Dermis blood vessel endothelial cell (primary cell): ENCODE data around the gene SHCBP1L. TPM values are rescaled to one million over a fixed set of nuclear protein-coding genes. Genes with fewer than 3 reads are reported as not detected.
"Not testable (repeated sequence)": the region's sequence is repeated elsewhere in the genome, so short reads cannot be mapped to it uniquely, and the experiment has no call there.

Source experiments
- DNase-seq: peaks from one replicate; pipeline ENCODE4 v3.0.0; 2010
- total RNA-seq: library from RNA; depleted of rRNA; stranded (reverse); fragments of >200 nt; gene quantifications from 2 replicates; pipeline ENCODE4 v1.2.3, GENCODE V29; 2014

The SHCBP1L gene
- total RNA-seq, 1 donor from 2014 or later, result under 0.01 TPM

DNA sequence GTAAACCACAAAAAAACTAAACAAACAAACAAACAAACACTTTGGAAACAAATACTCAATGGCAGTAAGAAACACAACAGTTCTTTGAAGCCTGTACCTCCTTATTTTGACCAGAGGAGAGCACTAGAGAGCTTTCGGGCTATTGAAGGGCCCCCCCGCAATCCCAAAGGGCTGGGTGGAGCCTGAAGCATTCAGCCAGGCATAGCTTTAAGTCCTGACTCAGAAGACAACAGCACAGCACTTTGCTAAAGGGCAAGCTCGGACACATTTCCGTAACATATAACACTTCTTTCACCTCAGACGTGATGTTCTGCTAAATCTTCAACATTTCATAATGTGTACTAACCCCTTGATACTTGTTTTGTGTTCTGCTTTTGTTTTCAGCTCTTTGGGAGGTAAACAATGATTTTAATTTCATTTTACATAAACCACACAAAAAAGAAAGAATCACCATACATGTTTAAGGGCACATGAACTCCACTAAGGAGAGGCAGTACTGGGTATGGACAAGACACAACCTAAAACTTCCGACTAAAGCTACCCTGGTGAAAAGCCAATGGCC lies 9.7 kb upstream of the SHCBP1L start:
- peak; percentile 92 for DNase-seq

DNA sequence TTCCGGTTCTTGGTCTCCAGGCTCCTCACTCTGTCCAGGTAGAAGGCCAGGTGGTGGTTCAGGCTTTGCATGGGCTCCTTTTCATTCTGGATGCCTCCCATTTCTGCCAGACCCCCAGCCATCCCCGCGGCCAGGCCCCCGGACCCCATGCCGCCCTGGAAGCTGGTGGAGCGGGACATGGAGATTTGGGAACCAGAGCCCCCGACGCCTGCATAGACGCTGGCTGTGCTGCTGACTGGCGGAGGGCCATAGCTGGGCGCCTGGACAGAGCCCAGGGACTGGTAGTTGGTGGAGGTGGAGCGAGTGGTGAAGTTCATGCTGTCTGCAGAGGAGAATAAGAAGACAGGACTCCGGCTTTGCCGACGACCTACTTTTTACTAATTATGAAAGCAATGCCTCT lies 7.1 kb upstream of the SHCBP1L start:
- no peak for DNase-seq

DNA sequence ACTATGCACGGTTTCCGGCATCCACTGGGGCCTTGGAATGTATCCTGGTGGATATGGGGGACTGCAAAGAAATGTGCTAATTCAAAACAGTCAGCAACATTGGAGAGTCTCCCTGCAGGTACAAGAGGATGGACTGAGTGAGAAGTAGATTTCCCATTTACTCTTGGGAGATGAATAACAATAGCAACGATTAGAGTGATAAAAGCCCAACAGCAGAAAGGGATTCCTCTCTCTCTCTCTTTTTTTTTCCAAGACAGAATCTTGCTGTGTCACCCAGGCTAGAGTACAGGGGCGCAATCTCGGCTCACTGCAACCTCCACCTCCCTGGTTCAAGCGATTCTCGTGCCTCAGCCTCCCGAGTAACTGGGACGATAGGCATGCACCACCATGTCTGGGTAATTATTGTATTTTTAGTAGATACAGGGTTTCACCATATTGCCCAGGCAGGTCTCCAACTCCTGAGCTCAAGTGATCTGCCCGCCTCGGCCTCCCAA lies 5.0 kb upstream of the SHCBP1L start:
- DNase-seq, result no peak

DNA sequence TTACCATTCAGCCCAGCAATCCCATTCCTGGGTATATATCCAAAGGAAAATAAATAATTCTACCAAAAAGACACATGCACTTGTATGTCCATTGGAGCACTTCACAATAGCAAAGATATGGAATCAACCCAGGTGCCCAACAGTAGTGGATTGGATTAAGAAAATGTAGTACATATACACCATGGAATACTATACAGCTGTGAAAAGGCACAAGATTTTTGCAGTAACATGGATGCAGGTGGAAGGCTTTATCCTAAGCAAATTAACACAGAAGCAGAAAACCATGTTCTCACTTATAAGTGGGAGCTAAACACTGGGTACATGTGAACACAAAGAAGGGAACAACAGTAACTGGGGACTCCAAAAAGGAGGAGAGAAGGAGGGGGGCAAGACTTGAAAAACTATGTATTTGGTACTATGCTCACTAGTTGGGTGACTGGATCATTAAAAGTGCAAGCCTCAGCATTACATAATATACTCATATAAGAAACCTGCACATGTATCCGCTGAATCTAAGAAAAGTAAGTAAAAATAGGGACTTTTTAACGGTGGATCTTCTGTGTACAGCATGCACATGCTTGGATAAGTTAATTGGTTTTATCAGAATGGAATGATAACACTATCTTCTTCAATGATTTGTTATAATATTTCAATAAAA lies 3.9 kb upstream of the SHCBP1L start:
- DNase-seq, result no peak

DNA sequence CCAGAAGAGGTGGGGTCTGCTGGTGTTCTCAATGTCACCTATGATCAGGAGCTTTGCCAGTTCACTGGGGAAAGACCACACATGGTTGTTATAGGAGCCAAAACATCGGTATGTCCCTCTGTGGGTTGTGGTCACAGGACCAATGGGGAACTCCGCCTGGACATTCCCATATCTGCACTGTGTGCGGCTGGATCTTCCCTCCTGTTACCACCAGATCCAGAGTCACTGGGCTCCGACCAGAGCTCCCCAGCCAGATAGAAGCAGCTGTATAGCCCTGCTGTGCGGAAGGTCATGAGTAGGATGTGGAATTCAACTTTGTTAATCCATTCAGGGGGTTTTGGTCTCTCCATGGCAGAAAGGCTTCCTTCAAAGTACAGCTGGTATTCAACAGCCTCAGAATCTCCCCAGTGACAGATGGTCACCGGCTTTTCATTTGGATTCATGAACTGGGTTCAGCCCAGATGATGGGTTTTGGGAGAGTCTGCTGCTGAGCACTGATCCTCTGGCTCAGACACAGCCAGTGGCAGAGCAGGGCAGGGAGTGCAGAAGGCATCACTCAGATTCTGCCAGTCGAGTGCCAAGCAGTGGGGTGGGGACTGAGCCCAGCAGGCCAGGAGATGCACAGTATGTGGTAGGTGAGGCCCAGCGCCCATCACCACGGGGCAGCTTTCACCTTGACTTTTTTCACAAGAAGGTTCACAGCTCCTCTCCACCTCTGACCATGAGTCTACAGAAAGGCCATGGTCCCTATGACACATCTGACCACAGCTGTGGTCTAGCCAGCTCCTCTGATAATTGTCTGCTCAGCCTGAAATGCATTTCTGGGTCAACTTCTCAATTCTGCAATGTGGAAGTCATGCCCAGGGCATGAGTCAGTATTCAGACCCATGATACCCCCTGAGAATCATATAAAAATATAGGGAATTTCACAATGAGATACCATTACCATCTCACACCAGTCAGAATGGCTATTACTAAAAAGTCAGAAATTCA lies 2.9 kb upstream of the SHCBP1L start:
- no peak for DNase-seq

DNA sequence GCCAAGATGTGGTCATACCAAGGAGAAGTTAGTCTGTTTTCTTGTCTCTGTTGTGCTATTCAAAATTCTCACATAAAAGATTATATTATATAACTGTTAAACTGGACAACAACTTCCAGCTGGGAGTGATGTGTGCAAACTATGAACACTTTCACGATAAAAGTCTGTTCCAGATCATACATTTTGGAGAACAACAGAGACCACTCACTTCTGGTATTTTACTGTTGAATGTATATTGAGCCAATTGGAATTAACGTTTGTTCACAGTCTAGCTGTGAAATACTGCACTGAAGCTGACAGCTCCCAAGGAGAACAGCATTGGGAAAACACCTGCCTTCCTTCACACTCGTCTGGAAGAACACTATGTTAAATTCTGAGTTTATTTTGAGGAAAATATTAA lies 860 bp upstream of the SHCBP1L start:
- no peak for DNase-seq

DNA sequence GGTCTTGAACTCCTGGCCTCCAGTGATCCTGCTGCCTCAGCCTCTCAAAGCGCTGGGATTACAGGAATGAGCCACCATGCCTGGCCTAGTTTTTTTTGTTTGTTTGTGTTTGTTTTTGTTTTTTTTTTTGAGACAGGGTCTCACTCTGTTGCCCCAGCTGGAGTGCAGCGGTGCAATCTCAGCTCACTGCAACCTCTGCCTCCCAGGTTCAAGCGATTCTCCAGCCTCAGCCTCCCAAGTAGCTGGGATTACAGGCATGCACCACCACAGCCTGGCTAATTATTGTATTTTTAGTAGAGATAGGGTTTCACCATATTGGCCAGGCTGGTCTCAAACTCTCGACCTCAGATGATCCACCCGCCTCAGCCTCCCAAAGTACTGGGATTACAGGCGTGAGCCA lies 9.6 kb downstream of the SHCBP1L start:
- DNase-seq, result not testable (repeated sequence)

DNA sequence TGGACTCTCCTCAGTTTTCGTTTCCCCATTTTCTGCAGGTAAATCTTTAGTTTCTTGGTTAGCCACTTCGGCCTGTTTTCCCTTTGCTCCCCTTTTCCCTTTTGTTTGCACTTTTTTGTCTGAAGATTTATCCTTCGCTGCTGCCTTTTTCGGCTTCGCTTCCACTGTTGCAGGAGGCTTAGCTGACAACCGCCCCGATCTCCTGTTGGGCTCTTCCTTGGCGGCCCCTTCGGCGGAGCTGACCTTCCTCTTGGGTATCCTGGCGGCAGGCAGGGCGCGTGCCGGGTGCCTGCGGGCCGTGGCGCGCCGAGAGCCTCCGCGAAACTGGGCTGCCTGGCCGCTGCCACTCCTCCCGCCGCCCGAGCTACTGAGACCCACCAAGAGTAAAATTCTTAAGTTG lies 10.8 kb downstream of the SHCBP1L start:
- not testable (repeated sequence) for DNase-seq

DNA sequence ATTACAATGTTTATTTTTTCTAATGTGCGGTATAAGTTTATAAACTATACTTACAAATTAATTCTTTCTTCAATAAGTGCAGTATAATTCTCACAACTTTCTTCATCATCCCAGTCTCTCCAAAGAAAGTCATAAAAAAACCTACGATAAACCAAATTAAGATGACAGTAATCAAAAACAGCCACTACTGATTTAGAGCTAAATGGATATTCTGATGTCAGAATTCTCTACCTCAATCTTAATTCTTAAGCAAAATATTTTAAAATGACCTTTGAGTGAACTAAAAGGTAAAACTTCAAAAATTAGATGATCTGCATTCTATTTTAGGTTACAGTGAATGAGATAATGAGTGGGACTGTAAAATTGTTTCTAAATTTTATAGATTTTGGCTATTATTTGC lies 13.6 kb downstream of the SHCBP1L start:
- DNase-seq, result no peak

DNA sequence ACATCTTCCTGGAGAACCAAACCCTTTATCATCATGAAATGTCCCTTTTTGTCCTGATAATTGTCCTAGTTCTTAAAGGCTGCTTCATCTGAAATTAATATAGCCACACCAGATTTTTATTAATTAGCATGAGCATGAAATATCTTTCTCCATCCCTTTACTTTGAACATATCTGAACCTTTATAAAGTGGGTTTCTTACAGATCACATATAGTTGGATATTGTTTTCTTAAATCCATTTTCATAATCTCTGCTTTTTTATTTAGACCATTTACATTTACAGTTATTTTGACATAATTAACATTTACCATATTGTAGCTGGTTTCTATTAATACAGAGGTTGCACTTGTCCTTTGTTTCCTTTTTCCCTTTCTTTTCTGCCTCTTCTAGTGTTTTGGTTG lies 17.2 kb downstream of the SHCBP1L start:
- no peak for DNase-seq

DNA sequence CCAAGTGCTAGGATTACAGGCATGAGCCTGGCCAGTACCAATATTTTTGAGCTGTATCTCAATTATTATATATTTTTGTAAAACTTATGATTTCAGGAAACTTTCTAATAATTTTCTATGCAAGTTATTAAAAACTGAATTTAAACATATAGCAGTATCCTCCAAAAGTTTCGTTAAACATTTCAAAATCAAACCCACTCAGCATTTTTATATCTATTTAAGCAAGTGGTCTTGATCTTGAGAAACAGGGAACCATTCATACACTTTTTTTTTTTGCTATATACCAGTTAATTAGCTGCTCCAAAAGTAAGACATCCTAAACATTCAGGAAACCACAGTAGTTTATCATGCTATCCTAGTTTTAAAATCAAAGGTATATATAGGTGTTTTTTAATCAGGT lies 22.0 kb downstream of the SHCBP1L start:
- DNase-seq, result no peak

DNA sequence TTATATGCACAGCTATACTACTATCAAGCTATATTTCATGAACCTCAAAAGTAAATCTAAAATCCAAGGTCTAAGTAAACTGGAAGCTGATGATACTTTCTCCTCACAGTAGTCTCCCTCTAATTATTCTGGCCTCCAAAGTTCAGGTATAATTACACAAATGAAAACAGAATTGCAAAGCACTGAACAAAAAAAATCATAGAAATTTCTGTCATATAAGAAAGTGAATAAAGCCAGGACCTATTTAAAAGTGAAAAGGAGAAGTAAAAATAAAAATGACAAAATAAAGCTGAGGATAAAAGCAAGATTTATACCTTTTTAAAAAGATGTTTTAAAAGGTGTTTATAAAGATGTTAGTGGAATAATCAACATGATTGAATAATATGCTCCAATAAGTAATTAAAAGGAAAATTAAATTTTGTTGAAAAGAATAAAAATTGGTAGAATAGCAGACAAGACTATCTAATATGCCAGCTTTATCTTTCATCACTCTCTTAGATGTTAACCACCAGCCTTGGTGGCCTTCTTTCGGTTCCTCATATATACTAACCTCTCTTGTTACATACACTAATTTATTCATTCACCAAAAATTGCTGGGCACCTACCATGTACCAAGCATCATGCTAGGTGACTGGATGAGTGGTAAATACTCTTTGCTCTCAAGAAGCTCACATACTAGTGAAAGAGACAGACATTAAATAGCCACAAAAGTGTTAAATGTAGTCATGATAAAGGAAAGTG lies 25.1 kb downstream of the SHCBP1L start:
- no peak for DNase-seq

DNA sequence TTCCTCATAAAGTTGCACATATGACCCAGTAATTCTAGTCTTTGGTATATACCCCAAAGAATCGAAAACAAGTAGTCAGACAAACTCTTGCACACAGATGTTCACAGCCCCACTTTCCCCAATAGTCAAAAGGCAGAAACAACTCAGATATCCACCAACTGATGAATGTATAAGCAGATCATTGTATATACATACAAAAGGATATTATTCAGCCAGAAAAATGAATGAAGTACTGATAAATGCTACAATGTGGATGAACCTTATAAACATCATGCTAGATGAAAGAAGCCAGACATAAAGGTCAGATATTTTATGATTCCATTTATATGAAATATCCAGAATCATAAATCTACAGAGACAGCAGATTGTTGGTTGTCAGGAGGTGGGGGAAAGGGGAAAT lies 27.3 kb downstream of the SHCBP1L start:
- DNase-seq, result no peak

DNA sequence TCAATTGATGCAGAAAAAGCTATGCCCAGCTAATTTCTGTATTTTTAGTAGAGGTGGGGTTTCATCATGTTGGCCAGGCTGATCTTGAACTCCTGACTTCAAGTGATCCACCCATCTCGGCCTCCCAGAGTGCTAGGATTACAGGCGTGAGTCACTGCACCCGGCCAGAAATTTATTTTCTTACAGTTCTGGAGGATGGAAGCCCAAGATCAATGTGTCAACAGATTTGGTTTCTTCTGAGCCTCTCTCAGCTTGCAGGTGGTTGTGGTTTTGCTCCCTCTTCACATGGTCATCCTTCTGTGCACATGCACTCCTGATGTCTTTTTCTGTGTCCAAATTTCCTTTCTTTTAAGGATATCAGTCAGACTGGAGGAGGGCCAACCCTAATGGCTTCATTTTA lies 35.6 kb downstream of the SHCBP1L start:
- DNase-seq, result no peak

DNA sequence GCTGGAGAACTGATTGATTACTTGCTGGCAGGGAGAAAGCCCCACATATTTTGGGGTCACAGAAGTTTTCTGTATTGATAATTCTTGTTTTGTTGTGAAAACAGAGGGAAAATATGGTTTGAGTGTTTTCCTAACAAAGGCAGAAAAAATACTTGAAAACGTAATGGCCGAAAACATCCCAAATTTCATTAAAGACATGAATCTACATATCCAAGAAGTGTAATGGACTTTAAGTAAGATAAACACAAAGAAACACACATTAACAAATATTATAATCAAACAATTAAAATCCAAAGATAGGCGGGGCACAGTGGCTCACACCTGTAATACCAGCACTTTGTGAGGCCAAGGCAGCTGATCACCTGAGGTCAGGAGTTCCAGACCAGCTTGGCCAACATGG lies 39.6 kb downstream of the SHCBP1L start:
- DNase-seq, result no peak

DNA sequence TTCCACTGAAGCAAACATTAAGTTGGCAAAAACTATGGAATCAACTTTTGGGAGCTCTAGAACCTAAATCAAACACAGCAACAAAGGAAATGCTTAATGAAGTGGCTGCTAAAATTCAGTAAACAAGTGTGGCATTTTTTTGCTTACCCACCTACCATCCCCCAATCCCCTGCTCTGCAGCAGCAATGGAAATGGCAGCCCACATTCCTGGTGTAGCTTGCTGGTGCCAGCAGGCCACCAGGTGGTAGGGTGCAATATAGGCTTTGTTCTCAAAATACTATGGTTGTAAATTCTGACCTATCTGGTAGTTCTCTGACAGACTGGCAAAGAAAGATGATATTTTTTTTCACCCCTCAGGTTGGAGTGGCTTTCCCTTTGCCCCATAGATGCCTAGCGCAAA lies 42.8 kb downstream of the SHCBP1L start:
- no peak for DNase-seq

DNA sequence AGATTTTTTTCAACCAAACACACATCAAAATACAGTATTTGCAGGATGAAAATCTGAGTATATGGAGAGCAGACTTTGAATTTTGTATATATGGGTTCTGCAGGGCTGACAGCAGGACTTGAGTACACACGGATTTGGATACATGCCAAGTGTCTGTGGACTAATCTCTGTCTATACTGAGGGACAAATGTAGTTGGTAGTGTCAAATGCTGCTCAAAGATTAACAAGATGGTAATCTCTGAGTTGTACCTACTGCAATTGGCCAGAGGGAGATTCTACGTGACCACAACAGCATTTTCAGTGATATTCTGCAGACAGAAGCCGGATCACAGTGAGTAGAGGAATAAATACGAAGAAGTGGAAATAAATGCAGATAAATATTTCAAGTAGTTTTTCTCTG lies 43.4 kb downstream of the SHCBP1L start:
- DNase-seq, result no peak

DNA sequence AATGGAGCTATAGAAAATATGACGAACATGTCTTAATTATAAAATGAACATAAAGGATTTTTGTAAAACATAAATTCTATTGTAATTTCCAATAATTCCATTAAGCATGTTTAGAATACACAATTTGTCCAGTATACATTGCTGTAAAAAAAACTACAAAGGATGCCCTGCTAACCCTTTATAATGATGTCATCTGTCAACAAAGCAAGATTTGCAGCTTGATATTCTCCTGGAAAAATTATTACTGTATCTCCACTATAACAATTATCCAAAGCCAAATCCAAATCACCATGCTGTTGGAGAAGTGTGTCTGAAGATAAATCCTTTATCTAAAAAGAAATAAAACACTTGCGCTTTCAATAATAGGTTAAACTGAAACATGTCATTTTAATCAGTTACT lies 47.6 kb downstream of the SHCBP1L start:
- DNase-seq, result no peak

DNA sequence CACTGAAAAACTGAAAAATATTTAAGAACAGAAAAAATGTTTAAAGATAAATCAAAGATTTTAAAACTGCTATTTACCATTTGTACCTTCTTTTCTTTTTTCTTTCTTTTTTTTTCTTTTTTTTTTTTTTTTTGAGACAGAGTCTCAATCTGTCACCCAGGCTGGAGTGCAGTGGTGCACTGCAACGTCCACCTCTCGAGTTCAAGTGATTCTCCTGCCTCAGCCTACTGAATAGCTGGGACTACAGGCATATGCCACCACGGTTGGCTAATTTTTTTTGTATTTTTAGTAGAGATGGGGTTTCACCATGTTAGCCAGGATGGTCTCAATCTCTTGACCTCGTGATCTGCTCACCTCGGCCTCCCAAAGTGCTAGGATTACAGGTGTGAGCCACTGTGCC lies 51.0 kb downstream of the SHCBP1L start:
- not testable (repeated sequence) for DNase-seq

DNA sequence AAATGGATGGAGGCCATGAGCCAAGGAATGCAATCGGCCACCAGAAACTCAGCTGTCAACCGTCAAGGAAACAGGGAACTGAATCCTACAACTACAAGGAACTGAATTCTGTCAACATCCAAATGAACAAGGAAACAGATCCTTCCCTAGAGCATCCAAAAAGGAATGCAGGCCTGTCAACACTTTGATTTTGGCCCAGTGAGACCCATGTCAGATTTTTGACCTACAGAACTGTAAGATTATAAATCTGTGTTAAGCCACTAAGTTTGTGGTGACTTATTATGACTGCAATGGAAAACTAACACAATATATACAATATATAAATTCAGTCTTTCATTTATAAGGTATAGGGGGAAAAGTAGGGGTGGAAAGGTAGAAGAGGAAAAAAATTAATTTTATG lies 55.3 kb downstream of the SHCBP1L start:
- DNase-seq, result no peak

DNA sequence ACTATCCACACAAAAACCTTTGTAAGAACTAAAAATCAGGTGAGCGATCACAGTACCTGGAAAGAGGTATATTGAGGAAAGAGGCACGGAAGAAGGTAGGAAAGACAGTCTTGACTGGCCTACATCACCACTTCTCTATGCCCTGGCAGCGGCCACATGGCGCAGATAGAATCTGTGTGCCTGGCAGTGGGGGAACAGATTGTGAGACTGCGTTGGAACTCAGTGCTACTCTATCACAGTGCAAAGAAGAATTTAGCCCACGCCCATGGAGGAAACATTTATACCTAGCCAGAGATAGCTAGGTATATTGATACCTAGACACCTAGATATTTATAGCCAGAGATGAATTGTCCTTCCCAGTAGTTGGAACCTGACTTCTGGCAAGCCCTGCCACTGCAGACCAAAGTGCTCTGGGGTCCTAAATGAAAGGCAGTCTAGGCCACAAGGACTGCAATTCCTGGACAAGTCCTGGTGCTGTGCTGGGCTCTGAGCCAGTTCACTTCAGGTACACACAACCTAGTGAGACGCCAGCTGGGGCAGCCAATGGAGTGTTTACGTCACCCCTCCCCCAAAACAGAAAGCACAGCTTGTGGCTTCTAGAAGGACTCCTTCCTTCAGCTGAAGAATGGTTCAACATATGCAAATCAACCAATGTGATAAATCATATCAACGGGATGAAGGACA lies 61.9 kb downstream of the SHCBP1L start:
- DNase-seq, result no peak

DNA sequence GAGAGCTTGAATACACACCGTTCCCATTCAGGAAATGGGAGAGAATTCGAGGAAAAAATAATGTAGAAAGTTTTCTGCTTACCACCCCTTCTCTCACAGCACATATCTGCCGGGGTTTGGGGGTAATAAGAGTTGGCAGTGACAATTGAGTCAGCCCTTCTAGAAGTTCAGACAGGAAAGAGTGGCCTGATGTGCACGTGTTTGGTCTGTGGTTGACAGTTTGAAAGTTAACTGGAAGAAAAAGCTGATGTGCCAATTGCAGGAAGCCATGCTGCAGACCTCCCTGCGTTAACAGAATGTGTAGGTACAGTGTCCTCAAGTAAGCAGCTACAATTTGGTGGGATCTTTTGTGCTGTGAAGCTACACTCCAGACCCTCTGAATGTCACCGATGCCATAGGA lies 63.0 kb downstream of the SHCBP1L start:
- peak; percentile 23 for DNase-seq
